Measurements from ENCODE around the gene NXPH4. TPM values are rescaled to one million over a fixed set of nuclear protein-coding genes. Genes with fewer than 3 reads are reported as not detected.

Gene NXPH4
- total RNA-seq, 1 experiment from 2014 or later, result 20.3 TPM

DNA sequence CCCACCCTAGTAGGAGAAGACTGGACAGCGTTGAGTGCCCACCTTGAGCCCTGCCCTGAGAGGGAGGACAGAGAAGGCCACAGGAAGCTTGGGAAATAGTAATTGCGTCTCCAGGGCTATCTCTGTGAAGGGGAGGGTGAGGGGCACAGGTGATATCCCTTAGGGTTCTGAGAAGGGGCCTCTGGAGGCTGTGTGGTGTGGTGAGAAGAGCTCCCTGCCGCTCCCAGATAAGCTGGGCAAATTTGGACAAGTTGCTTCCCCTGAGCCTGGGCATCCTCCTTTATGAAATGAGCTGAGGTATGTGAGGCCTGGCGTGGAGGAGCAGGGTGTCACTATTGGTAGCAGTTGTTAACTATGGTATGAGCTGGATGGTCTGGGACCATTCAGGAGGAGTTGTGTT, 45.7 kb upstream of the NXPH4 start:
- intact Hi-C loops (cut with micrococcal nuclease; ENCODE audit: unreplicated experiment), result no loop called here
- Histone ChIP-seq H2AFZ (no peak overlapping the region), H3K36me3 (ENCODE audit: low read depth) (no peaks in the 10 kb centered on the region), H3F3A (ENCODE audit: insufficient read depth, low read depth) (peaks cover 17% of the 10 kb centered on the region), H4K20me1 (ENCODE audit: insufficient read depth) (no peaks in the 10 kb centered on the region), H3K27me3 (ENCODE audit: insufficient read depth, low read depth) (no peaks in the 10 kb centered on the region), H3K4me2 (no peak overlapping the region), H3K4me1 (replicated peaks; ENCODE audit: insufficient read depth) (peaks cover 21% of the 10 kb centered on the region), H3K27ac (no peak overlapping the region), H3K79me2 (ENCODE audit: low read depth) (no peaks in the 10 kb centered on the region), H3K9me3 (ENCODE audit: insufficient read depth, low read depth) (no peaks in the 10 kb centered on the region), H3K9me2 (ENCODE audit: insufficient read depth) (no peaks in the 10 kb centered on the region), H3K4me3 (no peak overlapping the region)
- CTCF ChIA-PET, result interaction anchor here (0.5 to 0.6 kb wide), 3 partner anchors 42 to 97 kb away, joined by 5 to 10 read pairs (median 7); no protein-coding TSS in a partner anchor
- DNase-seq, result no peak
- BruUV-seq (replicated peaks), result no TSS peak
- POLR2A ChIA-PET (ENCODE audit: unreplicated experiment), result interaction anchor here (0.6 kb wide), 1 partner anchor 61 kb away, joined by 3 read pairs; no protein-coding TSS in a partner anchor
- no peak for TF ChIP-seq EZH2 (IDR thresholded peaks at IDR 0.05; ENCODE audit: low read depth)
- TF ChIP-seq CTCF (conservative IDR thresholded peaks at IDR 0.05), result no peak

GRCh38 chr12:57171668-57172067, 44.9 kb upstream of the NXPH4 start:
- ChIA-PET POLR2A (ENCODE audit: unreplicated experiment) (interaction anchor here (0.6 kb wide), 1 partner anchor 60 kb away, joined by 3 read pairs; no protein-coding TSS in a partner anchor), CTCF (interaction anchor here (0.5 to 0.6 kb wide), 2 partner anchors 85 to 607 kb away, joined by 3 to 7 read pairs; no protein-coding TSS in a partner anchor)
- H4K20me1 ChIP-seq (ENCODE audit: insufficient read depth), result peaks cover 3% of the 10 kb centered on the region; the same call in 1 of the 2 replicates
- no peak overlapping the region for H3K4me3 ChIP-seq
- no peaks in the 10 kb centered on the region for H3K79me2 ChIP-seq (ENCODE audit: low read depth)
- peaks cover 15% of the 10 kb centered on the region for H3F3A ChIP-seq (ENCODE audit: insufficient read depth, low read depth)
- H3K9me2 ChIP-seq (ENCODE audit: insufficient read depth), result no peaks in the 10 kb centered on the region
- TF ChIP-seq EZH2 (IDR thresholded peaks at IDR 0.05; ENCODE audit: low read depth) (no peak), CTCF (conservative IDR thresholded peaks at IDR 0.05) (no peak)
- H2AFZ ChIP-seq, result no peak overlapping the region
- BruUV-seq (replicated peaks), result no TSS peak
- no peaks in the 10 kb centered on the region for H3K9me3 ChIP-seq (ENCODE audit: insufficient read depth, low read depth)
- no peaks in the 10 kb centered on the region for H3K36me3 ChIP-seq (ENCODE audit: low read depth)
- no peak for DNase-seq
- intact Hi-C loops (cut with micrococcal nuclease; ENCODE audit: unreplicated experiment), result no loop called here
- no peak overlapping the region for H3K4me2 ChIP-seq
- H3K27me3 ChIP-seq (ENCODE audit: insufficient read depth, low read depth), result no peaks in the 10 kb centered on the region
- peaks cover 21% of the 10 kb centered on the region for H3K4me1 ChIP-seq (replicated peaks; ENCODE audit: insufficient read depth)
- no peak overlapping the region for H3K27ac ChIP-seq

DNA sequence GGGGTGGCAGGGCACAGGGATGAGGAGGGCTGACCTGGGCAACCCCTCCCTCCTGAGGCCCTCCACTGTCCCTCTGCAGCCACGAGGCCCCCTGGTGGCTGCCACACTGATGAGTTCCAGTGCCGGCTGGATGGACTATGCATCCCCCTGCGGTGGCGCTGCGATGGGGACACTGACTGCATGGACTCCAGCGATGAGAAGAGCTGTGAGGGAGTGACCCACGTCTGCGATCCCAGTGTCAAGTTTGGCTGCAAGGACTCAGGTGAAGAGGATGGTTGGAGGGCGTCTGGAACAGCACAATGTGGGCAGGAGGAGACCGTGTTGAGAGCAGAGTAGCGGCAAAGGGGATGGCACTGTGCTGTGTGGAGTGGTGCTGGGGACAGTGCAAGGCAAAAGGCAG, 43.5 kb upstream of the NXPH4 start:
- no peak overlapping the region for H2AFZ ChIP-seq
- H3K36me3 ChIP-seq (ENCODE audit: low read depth), result no peaks in the 10 kb centered on the region
- TF ChIP-seq CTCF (conservative IDR thresholded peaks at IDR 0.05), result peak; percentile 67
- TF ChIP-seq EZH2 (IDR thresholded peaks at IDR 0.05; ENCODE audit: low read depth), result no peak
- H3K4me3 ChIP-seq, result no peak overlapping the region
- no TSS peak for BruUV-seq (replicated peaks)
- no peaks in the 10 kb centered on the region for H3K9me2 ChIP-seq (ENCODE audit: insufficient read depth)
- peaks cover 15% of the 10 kb centered on the region for H3K4me1 ChIP-seq (replicated peaks; ENCODE audit: insufficient read depth)
- no peaks in the 10 kb centered on the region for H3K27me3 ChIP-seq (ENCODE audit: insufficient read depth, low read depth)
- ChIA-PET POLR2A (ENCODE audit: unreplicated experiment) (interaction anchor here (0.7 kb wide), 1 partner anchor 108 kb away, joined by 3 read pairs; no protein-coding TSS in a partner anchor), CTCF (interaction anchor here (0.6 kb wide), 1 partner anchor 14 kb away, joined by 3 read pairs; no protein-coding TSS in a partner anchor)
- peaks cover 3% of the 10 kb centered on the region; the same call in 1 of the 2 replicates for H4K20me1 ChIP-seq (ENCODE audit: insufficient read depth)
- H3F3A ChIP-seq (ENCODE audit: insufficient read depth, low read depth), result peaks cover 7% of the 10 kb centered on the region; the same call in 1 of the 2 replicates
- intact Hi-C loops (cut with micrococcal nuclease; ENCODE audit: unreplicated experiment), result no loop called here
- no peak for DNase-seq
- H3K9me3 ChIP-seq (ENCODE audit: insufficient read depth, low read depth), result no peaks in the 10 kb centered on the region
- no peak overlapping the region for H3K27ac ChIP-seq
- H3K4me2 ChIP-seq, result no peak overlapping the region
- no peaks in the 10 kb centered on the region for H3K79me2 ChIP-seq (ENCODE audit: low read depth)

All from PC-9 (cell line).